SIG-M5 (cell line): ENCODE results near the gene TMEM42.

Source experiments
- DNase-seq: peaks from one replicate; lab custom pipeline; 2025; lab: John Stamatoyannopoulos, UW

Gene TMEM42

DNA sequence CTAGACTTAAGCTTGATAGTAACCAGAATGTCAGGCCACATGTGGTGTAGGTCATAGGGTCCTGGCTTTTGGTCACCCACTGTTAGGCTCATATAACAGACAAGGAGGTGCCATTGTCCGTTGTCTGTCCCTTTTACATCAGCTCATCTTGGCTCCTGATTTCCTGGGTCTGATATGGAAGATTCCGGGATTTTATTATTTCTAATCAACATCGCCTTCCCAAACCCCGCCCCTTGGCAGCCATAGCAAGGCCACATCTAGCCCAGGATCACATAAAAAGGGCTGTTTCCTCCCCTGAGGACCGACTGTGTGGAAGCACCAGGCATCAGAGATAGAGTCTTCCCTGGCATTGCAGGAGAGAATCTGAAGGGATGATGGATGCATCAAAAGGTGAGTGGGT, 12.6 kb downstream of the TMEM42 start, which contains the start of gene TGM4:
Gene TGM4, plus strand, starts transcription at position 301 of the 400 bp plus-strand sequence. Its CDS starts 71 bp downstream, at position 372.
- DNase-seq, result no peak

GRCh38 chr3:44875596-44875995, 13.9 kb downstream of the TMEM42 start:
- DNase-seq, result no peak

GRCh38 chr3:44877333-44877732, 15.6 kb downstream of the TMEM42 start:
- no peak for DNase-seq

GRCh38 chr3:44880284-44880683, 18.6 kb downstream of the TMEM42 start:
- no peak for DNase-seq

DNA sequence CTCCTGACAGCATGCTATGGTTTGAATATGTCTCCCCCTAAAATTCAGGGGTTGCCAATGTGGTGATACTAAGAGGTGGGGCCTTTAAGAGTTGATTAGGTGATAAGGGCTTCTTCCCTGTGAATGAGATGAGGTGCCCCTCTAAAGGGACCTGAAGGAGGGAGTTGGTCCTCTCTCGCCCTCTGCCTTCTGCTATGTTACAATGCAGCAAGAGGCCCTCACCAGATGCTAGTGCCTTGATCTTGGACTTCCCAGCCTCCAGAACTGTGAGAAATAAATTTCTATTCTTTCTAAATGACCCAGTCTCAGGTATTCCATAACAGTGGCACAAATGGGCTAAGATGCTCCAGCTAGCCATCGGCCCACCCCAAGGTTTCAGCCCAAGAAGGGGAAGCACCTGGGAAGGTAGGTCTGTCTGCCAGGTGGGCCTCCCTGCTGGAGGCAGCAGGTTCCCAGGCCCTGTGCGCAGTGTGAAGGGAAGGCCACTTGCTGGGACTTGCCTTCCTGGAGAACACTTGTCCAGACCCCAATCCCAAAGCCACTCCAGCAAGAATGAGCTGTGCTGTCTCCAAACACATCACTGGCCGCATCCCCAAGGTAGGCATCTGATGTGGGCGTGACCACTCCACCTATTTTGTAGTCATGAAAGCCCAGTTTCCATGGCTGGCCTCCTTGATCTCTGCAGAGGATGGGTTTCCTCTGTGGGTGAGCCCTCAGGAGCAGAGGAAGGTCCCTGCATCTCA, 21.7 kb downstream of the TMEM42 start:
- DNase-seq, result no peak

GRCh38 chr3:44883999-44884431, 22.3 kb downstream of the TMEM42 start:
- DNase-seq, result no peak

GRCh38 chr3:44885618-44886017, 23.9 kb downstream of the TMEM42 start:
- no peak for DNase-seq

- no peak for DNase-seq
Measured at GRCh38 chr3:44886561-44886960, 24.8 kb downstream of the TMEM42 start.

- no peak for DNase-seq
Measured at GRCh38 chr3:44887101-44887500, 25.4 kb downstream of the TMEM42 start.

DNA sequence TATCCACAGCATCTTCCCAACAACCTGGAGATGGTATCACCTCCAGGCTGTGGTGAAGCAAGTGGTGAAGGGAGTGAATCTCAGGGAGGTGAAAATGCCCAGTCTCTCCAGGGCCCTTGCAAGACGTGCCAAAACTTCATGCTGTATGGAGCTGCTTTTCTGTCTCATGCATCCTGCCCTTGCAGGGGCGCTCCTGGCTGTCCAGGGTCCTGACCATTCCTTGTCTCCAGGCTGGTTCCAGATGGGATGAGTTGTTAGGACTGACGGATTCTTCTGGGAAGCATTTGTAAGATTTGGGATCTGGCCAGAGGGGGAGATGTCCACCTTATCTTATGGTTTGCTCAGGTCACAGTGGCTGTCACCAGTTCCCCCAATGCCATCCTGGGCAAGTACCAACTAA, 28.5 kb downstream of the TMEM42 start:
- DNase-seq, result no peak

DNA sequence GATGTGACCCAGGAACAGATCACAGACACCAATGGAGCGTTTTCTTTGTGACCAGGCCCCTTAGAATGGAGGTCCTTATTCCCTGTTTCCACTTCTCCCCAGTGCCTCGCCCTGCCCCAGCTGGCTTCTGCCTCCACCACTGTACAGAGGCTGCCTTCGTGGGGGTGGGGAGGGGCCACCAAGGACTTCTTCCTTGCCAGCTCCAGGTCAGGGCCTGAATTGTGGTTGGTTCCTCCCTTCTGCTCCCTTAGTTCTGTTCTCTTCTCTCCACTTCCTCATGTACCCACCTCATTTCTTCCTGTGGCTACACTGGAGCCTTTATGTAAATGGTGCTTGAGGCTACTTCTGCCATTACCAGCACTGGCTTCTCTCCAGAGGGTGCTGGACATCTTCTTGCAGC, 29.1 kb downstream of the TMEM42 start:
- DNase-seq, result no peak

DNA sequence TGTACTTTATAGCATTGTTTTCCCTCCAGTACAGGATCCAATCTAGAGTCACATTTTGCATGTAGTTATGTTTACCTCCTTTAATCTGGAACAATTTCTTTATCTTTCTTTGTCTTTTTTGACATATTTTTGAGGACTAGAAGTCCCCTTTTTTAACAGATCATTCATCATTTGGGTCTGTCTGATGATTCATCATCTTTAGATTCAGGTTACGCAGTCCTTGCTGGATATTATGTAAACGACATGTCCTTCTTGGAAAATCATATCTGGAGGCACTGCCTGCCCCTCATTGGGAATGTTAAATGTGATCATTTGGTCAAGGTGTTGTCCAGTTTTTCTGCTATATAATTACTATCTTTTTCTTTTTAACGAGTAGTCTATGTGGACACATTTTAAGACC, 31.0 kb downstream of the TMEM42 start:
- DNase-seq, result no peak

DNA sequence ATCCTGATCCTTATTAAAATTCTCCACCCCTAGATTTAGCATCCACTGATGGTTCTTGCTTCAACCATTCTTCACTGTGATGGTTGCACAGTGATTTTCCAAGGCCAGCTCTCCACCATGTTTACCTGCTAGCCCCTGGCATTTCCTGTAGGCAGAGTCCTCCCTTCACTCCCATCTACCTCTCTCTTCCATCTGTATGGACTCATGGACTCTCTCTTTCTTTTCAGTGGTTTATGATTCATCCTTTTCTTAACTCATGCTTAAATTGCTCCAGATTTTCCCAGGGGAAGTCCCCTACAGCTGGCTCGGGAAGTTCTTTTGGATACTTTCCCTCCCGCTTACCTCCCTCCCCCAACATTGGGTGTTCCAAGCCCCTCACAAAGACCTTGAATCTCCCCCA, 31.4 kb downstream of the TMEM42 start:
- DNase-seq, result no peak

GRCh38 chr3:44894485-44894884, 32.8 kb downstream of the TMEM42 start:
- no peak for DNase-seq

- no peak for DNase-seq
Measured at GRCh38 chr3:44896440-44896839, 34.7 kb downstream of the TMEM42 start.

GRCh38 chr3:44899683-44900367, 38.1 kb downstream of the TMEM42 start:
- DNase-seq, result no peak

GRCh38 chr3:44902628-44903027, 40.9 kb downstream of the TMEM42 start:
- no peak for DNase-seq

DNA sequence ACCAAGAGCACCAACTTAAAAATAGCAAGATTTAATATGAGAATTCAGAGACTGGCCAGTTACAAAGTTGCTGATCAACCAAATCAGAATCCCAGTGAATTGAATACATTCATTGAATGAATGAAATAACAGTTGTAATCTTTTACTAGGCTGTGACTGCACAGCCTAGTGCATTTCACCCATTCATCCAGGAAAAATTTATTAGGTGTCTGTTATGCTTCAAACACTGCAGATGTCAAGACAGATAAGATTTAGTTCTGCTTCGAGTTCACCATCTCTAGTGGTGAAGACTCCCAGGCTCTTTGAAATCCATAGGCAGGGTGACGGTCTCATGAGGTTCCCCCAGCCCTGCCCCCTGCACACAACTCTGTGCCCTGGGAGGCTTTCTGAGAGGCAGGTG, 41.6 kb downstream of the TMEM42 start:
- DNase-seq, result no peak

GRCh38 chr3:44903751-44904150, 42.0 kb downstream of the TMEM42 start:
- DNase-seq, result no peak

GRCh38 chr3:44905446-44906157, 43.9 kb downstream of the TMEM42 start:
- no peak for DNase-seq

DNA sequence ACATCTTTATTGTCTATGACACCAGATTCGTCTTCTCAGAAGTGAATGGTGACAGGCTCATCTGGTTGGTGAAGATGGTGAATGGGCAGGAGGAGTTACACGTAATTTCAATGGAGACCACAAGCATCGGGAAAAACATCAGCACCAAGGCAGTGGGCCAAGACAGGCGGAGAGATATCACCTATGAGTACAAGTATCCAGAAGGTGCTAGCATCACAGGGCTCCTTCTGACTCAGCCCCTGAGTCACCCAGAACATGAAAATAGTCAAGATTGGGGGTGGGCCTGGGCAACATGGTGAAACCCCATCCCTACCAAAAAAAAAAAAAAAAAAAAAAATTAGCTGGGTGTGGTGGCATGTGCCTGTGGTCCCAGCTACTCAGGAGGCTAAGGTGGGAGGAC, 45.3 kb downstream of the TMEM42 start:
- DNase-seq, result no peak

- no peak for DNase-seq
Measured at GRCh38 chr3:44907612-44908011, 45.9 kb downstream of the TMEM42 start.

- DNase-seq, result no peak
Measured at GRCh38 chr3:44909063-44909462, 47.4 kb downstream of the TMEM42 start.
